Transverse colon (tissue), 4 donors: ENCODE data around the gene DNHD1.

Source experiments
- POLR2A ChIP-seq: fragments of 450-650 bp; IDR thresholded peaks from one replicate; pipeline ENCODE4 v1.6.1; 2016; ENCODE audit warnings: antibody characterized with exemption, mild to moderate bottlenecking, moderate library complexity
- POLR2AphosphoS5 ChIP-seq, 3 donors: sonication (generic); formaldehyde crosslinking; IDR thresholded peaks; one replicate each; pipeline ENCODE4 v1.6.1; 2016; ENCODE audit warnings: antibody characterized with exemption in 3 of 3
- TF ChIP-seq, protein P1 (sequence below), 5 experiments: fragments of 200-600 bp in 3 of 5; fragments of 450-650 bp in 2 of 5; sonication (generic) in 3 of 5; IDR thresholded peaks; 1 replicate in 2 of 5; 2 replicates in 3 of 5; pipeline ENCODE4 v1.5.1; 2016 to 2017; ENCODE audit warnings: antibody characterized with exemption in 5 of 5, inconsistent platforms in 3 of 5, mild to moderate bottlenecking in 2 of 5, moderate library complexity in 1 of 5

DNA sequence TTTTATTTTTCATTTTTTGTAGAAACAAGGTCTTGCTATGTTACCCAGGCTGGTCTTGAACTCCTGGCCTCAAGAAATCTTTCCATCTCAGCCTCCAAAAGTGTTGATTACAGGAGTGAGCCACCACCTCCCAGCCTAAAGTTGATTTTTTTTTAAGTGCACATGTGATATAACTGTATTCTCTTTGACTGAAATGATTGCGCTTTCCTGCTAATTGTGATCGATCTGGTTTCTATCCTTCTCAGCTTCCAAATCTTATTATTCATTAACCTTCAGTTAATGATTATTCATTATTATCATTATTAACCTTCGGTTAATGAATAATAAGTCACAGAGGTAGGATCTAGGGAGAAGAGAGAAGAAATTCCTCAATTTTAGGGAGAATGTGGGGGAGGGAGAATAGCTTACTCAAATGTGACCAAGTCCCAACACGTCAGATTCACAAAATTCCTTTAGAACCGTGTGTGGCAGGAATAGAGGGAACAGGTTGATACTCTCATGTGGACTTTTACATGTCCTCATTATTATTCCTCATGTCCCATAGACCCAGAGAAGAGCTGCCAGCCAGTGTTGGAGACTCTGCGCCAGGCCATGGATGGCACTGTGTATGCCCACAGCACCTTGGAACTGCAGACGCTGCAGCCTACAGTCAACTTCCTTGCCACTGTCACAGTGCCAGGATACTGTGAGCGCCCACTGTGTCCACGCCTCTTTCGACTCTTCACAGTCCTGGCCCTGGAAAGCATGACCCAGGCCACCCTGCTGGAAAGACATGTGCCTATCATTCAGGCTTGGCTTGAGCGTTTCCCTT lies 59.3 kb downstream of the DNHD1 start:
- no peak for TF ChIP-seq POLR2A
- TF ChIP-seq, protein P1, sequence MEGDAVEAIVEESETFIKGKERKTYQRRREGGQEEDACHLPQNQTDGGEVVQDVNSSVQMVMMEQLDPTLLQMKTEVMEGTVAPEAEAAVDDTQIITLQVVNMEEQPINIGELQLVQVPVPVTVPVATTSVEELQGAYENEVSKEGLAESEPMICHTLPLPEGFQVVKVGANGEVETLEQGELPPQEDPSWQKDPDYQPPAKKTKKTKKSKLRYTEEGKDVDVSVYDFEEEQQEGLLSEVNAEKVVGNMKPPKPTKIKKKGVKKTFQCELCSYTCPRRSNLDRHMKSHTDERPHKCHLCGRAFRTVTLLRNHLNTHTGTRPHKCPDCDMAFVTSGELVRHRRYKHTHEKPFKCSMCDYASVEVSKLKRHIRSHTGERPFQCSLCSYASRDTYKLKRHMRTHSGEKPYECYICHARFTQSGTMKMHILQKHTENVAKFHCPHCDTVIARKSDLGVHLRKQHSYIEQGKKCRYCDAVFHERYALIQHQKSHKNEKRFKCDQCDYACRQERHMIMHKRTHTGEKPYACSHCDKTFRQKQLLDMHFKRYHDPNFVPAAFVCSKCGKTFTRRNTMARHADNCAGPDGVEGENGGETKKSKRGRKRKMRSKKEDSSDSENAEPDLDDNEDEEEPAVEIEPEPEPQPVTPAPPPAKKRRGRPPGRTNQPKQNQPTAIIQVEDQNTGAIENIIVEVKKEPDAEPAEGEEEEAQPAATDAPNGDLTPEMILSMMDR (IDR thresholded peaks at IDR 0.05) = no peak
- TF ChIP-seq POLR2AphosphoS5 (IDR thresholded peaks at IDR 0.05) = no peak
